Body of pancreas (tissue), 4 donors: ENCODE measurements around the gene GPR37. TPM values are rescaled to one million over a fixed set of nuclear protein-coding genes. Genes with fewer than 3 reads are reported as not detected.

Experiments
- ATAC-seq: fragments of 150-250 bp; one replicate; pipeline ENCODE4 v1.9.1; 2016
- DNase-seq, 4 donors: peaks; one replicate each; pipeline ENCODE4 v3.0.0-alpha.2; 2019
- H3K27ac ChIP-seq, 4 donors: fragments of 200-600 bp; sonication (generic); 1 replicate in 3 of 4; 2 replicates in 1 of 4; pipeline versions ENCODE4 v1.5.1 to v1.6.1; 2016 to 2019; ENCODE audit warnings: mild to moderate bottlenecking in 1 of 4, mixed read lengths in 1 of 4, moderate library complexity in 1 of 4
- H3K27me3 ChIP-seq, 2 donors: fragments of 200-600 bp; sonication (generic); one replicate each; pipeline ENCODE4 v1.6.0; 2016; ENCODE audit warnings: mild to moderate bottlenecking in 1 of 2
- H3K36me3 ChIP-seq, 2 donors: fragments of 200-600 bp; sonication (generic); replicated peaks in 1 of 2; 2 replicates each; pipeline ENCODE4 v1.5.1; 2016; ENCODE audit warnings: low read depth in 2 of 2; ENCODE audit not compliant: insufficient read depth in 1 of 2
- H3K4me1 ChIP-seq: fragments of 200-600 bp; sonication (generic); one replicate; pipeline ENCODE4 v1.6.0; 2016
- H3K4me3 ChIP-seq, 2 donors: fragments of 200-600 bp; sonication (generic); 1 replicate in 1 of 2; 2 replicates in 1 of 2; pipeline ENCODE4 v1.5.1; 2016 to 2019
- H3K9me3 ChIP-seq, 3 donors: fragments of 200-600 bp; sonication (generic); 1 replicate in 2 of 3; 2 replicates in 1 of 3; pipeline ENCODE4 v1.5.1; 2016
- CTCF ChIP-seq, 7 experiments: fragments of 450-650 bp in 4 of 7; fragments of 200-600 bp in 3 of 7; sonication (generic) in 3 of 7; IDR thresholded peaks; one replicate each; pipeline ENCODE4 v1.5.1; 2016 to 2019; ENCODE audit warnings: antibody characterized with exemption in 7 of 7
- POLR2A ChIP-seq, 3 donors: fragments of 450-650 bp; IDR thresholded peaks; one replicate each; pipeline ENCODE4 v1.6.1; 2016; ENCODE audit warnings: antibody characterized with exemption in 3 of 3, mild to moderate bottlenecking in 2 of 3
- WGBS, 2 donors: methylation state at CpG; one replicate each; pipeline ENCODE4 v1.1.5; 2017; 5-methylcytosine and 5-hydroxymethylcytosine counted together
- intact Hi-C: fragments of 100-400 bp; cut with DNase I; formaldehyde crosslinking; loops from one replicate; pipeline ENCODE4 v1.15.1; 2023
- total RNA-seq, 2 donors: library from RNA; depleted of rRNA; stranded (reverse); fragments of >200 nt; gene quantifications; one replicate each; pipeline ENCODE4 v1.1.0, GENCODE V29; 2016

Gene GPR37
- total RNA-seq, 2 donors from 2014 or later, result 2.6 to 5.7 TPM

- no peak for ATAC-seq
- 44 to 59% methylated on average over 2 of the region's 2 CpGs for WGBS, 2 donors
- Histone ChIP-seq H3K9me3 (no peaks in the 10 kb centered on the region), H3K36me3 (no peaks in the 10 kb centered on the region), H3K4me3 (no peak overlapping the region), H3K27ac (no peak overlapping the region), H3K4me1 (no peaks in the 10 kb centered on the region), H3K27me3 (no peaks in the 10 kb centered on the region)
- intact Hi-C loops, result no loop called here
- no peak for TF ChIP-seq CTCF (IDR thresholded peaks at IDR 0.05)
- DNase-seq, result no peak
Measured at GRCh38 chr7:124796771-124797170, 31.2 kb upstream of the GPR37 start.

GRCh38 chr7:124792696-124793095, 27.1 kb upstream of the GPR37 start:
- intact Hi-C loops, result no loop called here
- TF ChIP-seq POLR2A (IDR thresholded peaks at IDR 0.05), result no peak
- TF ChIP-seq CTCF (IDR thresholded peaks at IDR 0.05), result no peak
- Histone ChIP-seq H3K4me1 (no peaks in the 10 kb centered on the region), H3K4me3 (no peak overlapping the region), H3K27ac (no peak overlapping the region), H3K27me3 (no peaks in the 10 kb centered on the region), H3K36me3 (no peaks in the 10 kb centered on the region), H3K9me3 (no peaks in the 10 kb centered on the region)
- no peak for ATAC-seq
- WGBS, 2 donors, result 74 to 75% methylated on average over 3 of the region's 3 CpGs
- no peak for DNase-seq

GRCh38 chr7:124792002-124792401, 26.4 kb upstream of the GPR37 start:
- DNase-seq (no peak), ATAC-seq (no peak)
- Histone ChIP-seq H3K4me1 (no peaks in the 10 kb centered on the region), H3K4me3 (no peak overlapping the region), H3K27ac (no peak overlapping the region), H3K36me3 (no peaks in the 10 kb centered on the region), H3K27me3 (no peaks in the 10 kb centered on the region), H3K9me3 (no peaks in the 10 kb centered on the region)
- TF ChIP-seq CTCF (IDR thresholded peaks at IDR 0.05) (no peak), POLR2A (IDR thresholded peaks at IDR 0.05) (no peak)
- intact Hi-C loops, result no loop called here

- TF ChIP-seq POLR2A (IDR thresholded peaks at IDR 0.05) (no peak), CTCF (IDR thresholded peaks at IDR 0.05) (no peak)
- H3K27ac ChIP-seq, result no peak overlapping the region
- no peaks in the 10 kb centered on the region for H3K4me1 ChIP-seq
- intact Hi-C loops, result no loop called here
- DNase-seq, result no peak
- ATAC-seq, result no peak
- no peaks in the 10 kb centered on the region for H3K27me3 ChIP-seq
- WGBS, 2 donors, result 57 to 68% methylated on average over 4 of the region's 4 CpGs
- no peaks in the 10 kb centered on the region for H3K9me3 ChIP-seq
- no peaks in the 10 kb centered on the region for H3K36me3 ChIP-seq
- no peak overlapping the region for H3K4me3 ChIP-seq
Measured at GRCh38 chr7:124791426-124791825, 25.8 kb upstream of the GPR37 start.

- no peak for TF ChIP-seq CTCF (IDR thresholded peaks at IDR 0.05)
- TF ChIP-seq POLR2A (IDR thresholded peaks at IDR 0.05), result no peak
- intact Hi-C loops, result no loop called here
- DNase-seq (no peak), ATAC-seq (no peak)
- Histone ChIP-seq H3K27me3 (no peaks in the 10 kb centered on the region), H3K4me1 (no peaks in the 10 kb centered on the region), H3K27ac (no peak overlapping the region), H3K4me3 (no peak overlapping the region), H3K36me3 (no peaks in the 10 kb centered on the region), H3K9me3 (no peaks in the 10 kb centered on the region)
- 53 to 54% methylated on average over 6 of the region's 6 CpGs for WGBS, 2 donors
Measured at GRCh38 chr7:124790645-124791044, 25.1 kb upstream of the GPR37 start.
